Stimulated activated CD4-positive, alpha-beta T cell treated with anti-CD3 and anti-CD28 coated beads, TNF-alpha, amount 100 ng/mL, for 1 hour (primary cell): ENCODE data around the gene TCP11X2.
A peak's percentile ranks its signal among the peaks of the same experiment; 100 is the strongest.
"Not testable (repeated sequence)": the region's sequence is repeated elsewhere in the genome, so short reads cannot be mapped to it uniquely, and the experiment has no call there.

ENCODE experiments used
- DNase-seq, 3 donors: peaks; one replicate each; pipeline ENCODE4 v3.0.0-alpha.2; 2020; ENCODE audit warnings: low read depth in 3 of 3, low spot score in 1 of 3

TCP11X2 gene

GRCh38 chrX:102471762-102472220, at the start of gene TCP11X2:
TSS of gene TCP11X2 (minus strand) at chrX:102471812.
- not testable (repeated sequence) for DNase-seq

DNA sequence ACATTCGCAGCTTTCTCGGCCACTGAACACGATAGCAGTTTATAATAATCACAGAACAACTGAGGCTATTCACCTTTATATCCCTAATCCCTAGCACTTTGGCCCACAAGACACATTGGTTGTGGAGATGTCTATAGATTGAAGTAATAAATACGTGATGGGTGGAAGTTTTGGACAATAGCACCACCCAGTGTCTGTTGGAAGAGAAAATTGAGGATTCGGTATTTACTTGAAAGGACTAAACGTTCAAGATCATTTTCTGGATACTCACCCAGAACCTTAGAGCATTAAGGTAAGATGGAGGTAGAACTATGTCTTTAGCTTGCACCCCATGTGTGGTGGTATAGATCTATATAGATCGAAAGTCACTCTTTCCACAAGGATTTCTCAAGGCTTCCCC, 45.7 kb upstream of the TCP11X2 start:
- no peak for DNase-seq

- DNase-seq = peak in 2 of 3 donors; percentile 8 to 52
Observed at GRCh38 chrX:102515975-102516941, 44.6 kb upstream of the TCP11X2 start, which contains the start of gene TMSB15A. TSS of gene TMSB15A (minus strand) at chrX:102516739.

GRCh38 chrX:102514536-102514935, 42.9 kb upstream of the TCP11X2 start:
- DNase-seq = no peak

DNA sequence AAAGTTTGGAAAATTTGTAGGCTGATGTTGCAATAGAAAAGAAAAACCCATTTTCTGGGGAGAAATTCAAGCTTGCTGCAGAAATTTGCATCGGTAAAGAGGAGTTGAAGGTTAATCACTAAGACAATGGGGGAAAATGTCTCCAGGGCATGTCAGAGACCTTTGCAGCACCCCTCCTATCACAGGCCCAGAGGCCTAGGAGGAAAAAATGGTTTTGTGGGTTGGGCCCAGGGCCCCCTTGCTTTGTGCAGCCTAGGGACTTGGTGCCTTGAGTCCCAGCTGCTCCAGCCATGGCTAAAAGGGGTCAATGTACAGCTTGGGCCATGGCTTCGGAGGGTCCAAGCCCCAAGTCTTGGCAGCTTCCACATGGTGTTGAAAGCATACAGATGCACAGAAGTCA, 27.1 kb upstream of the TCP11X2 start:
- DNase-seq = no peak

- DNase-seq = no peak
Observed at GRCh38 chrX:102491766-102492165, 20.2 kb upstream of the TCP11X2 start.

GRCh38 chrX:102478765-102479164, 7.2 kb upstream of the TCP11X2 start:
- not testable (repeated sequence) for DNase-seq

- DNase-seq = not testable (repeated sequence)
Observed at GRCh38 chrX:102470215-102470614, 1.4 kb downstream of the TCP11X2 start.

DNA sequence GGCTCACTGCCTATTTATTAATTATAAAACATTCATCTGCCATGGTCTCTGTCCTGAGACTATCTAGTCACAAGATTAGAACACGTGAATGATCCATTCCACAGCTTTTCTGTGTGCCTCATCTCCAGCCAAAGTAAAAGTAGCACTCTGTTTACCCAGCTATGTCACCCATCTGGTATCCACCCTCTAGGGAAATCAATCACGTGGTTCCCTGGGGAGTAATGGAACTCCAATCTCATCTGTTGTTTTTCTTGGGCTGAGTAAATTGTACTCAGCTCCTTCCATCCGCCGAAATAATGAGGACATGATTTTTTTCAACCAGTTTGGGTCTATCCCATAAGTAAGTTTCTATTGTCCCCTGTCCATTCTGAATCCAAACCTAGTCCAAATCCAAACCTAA, 13.0 kb downstream of the TCP11X2 start:
- DNase-seq = not testable (repeated sequence)

DNA sequence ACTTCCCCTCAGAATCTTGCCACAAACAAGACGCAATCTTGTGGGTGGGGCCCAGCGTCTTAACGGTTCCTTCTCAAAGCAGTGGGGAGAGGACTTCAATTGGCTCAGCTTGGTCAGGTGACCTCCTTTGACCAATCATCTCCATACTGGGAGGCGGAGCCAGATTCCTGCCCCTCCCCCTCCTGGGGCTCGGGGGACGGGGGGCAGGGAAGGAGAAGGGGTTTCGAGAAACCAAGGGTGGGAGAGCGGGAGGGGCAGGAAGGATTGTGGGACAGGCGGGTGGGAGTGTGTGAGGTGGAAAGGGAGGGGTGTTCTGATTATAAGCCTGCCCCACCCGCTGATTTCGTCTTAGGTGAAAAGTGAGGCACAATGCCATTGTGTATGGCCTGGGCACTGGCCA, 31.7 kb downstream of the TCP11X2 start, which contains the start of gene NXF2B:
TSS of gene NXF2B (minus strand) at position 101 of the 400 bp plus-strand sequence. CDS start 59,972 bp downstream, outside the sequence.
- DNase-seq = not testable (repeated sequence)

- not testable (repeated sequence) for DNase-seq
Observed at GRCh38 chrX:102414493-102414892, 57.1 kb downstream of the TCP11X2 start.
